NCI-H2196 treated with DMSO at 0.1 percent for 48 hours (cell line): Measurements from ENCODE around the gene IGFBP4.

Experiments
- DNase-seq: peaks from one replicate; lab custom pipeline; 2025; ENCODE audit not compliant: unreplicated experiment; lab: John Stamatoyannopoulos, UW

The IGFBP4 gene

DNA sequence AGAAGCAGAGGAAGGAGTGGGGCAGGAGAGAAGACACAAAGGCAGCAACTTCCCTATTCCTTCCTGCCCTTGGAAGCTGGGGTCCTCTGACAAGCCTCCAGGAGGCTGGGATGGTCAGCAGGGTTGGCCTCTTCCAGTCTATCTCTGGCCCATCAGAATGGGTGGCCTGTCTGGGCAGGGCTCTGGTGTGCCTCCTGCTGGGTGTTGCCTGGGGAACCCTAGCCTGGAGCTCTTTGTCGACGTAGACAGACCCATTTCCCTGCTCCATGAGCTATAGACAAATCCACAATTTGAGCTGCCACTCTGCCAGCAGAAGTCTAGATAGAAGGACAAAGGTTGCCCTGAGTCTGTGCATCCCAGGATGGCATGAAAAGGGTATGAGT is 11.4 kb downstream of the IGFBP4 start:
- DNase-seq: no peak

- DNase-seq: no peak
These were observed 13.2 kb downstream of the IGFBP4 start for GRCh38 chr17:40456396-40456951.

GRCh38 chr17:40457369-40457768 is 14.1 kb downstream of the IGFBP4 start:
- DNase-seq: no peak

DNA sequence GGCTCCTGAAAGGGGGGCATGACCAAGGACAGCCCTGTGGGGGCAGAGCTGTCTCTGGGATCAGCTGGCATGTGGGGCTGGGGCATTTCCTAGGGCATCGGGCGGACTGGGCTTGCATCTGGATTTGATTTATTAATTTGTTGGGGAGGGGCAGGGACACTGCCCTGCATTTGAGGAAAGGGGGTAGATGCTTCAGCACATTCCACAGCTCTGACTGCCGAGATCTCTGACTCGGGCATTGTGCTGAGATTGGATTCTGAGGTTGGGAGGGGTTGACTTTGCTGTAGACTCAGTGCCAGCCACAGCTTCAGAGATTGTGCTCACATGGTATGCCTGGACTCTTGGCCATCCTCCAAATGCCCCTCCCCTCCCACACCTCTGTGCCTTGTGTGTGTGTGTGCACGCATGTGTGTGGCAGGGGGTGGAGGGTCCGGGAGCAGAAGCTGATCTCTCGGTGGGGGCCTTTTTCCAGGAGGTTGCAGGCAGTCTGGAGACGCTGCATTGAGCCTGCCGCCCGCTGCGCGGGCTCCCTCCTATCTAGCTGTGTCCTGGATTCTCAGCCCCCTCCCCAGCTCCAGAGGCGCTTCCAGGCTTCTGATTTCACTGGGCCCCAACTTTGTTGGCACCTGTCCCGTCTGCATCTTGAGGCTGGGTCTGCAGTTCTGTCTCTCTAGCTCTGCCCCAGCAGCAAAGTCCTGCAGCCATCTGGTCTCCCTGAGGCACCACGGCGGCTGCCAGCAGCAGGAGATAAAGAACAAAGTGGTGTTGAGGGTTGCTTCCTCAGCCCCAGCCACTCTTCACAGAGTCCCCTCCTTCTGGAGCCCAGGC is 14.9 kb downstream of the IGFBP4 start:
- DNase-seq: no peak

GRCh38 chr17:40458851-40459482 is 15.7 kb downstream of the IGFBP4 start:
- no peak for DNase-seq

DNA sequence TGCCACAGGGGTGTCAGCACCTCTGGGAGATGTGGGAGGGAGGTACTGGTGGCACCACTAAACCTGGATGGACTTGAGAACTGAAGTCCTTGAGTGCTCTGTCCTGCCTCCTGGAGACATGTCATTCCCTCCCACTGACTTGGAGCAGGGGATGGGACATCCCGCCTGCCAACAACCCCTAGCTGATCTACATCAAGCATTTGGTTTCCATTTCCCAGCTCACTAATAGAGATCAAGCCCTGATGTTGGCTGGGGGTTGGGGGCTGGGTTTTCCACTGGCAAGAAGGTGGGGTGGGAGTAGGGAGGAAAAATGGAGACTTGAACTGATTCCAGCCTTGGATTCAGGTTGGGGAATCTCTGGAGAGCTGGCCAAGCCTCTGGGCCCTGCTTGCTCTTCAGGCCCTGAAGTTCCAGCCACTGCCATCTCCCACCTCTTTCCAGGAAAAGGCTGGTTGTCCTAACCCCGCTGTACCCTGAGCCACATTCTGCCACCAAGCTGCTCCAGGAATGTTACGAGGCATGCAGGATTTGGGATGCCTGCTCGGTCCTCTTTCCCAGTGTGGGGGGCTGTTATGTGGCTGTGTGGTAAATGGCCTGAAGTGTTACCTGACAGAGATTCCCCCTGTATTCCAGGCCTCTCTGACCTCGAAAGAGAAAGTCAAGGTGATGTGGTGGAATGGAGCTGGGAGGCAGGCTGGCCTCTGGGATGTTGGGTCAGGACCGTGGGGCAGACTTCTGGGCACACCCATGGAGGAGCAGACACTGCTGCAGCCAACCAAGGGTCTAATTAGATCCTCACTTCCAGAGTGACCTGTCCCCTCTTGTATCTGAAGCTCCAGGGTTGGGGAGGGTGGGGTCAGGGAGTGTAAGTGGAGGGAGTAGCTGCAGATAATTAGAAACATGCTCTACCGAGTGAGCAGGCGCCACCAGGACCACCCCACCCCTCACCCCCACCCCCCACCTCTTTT is 16.7 kb downstream of the IGFBP4 start:
- no peak for DNase-seq

GRCh38 chr17:40460604-40460967 is 17.3 kb downstream of the IGFBP4 start:
- DNase-seq: no peak

DNA sequence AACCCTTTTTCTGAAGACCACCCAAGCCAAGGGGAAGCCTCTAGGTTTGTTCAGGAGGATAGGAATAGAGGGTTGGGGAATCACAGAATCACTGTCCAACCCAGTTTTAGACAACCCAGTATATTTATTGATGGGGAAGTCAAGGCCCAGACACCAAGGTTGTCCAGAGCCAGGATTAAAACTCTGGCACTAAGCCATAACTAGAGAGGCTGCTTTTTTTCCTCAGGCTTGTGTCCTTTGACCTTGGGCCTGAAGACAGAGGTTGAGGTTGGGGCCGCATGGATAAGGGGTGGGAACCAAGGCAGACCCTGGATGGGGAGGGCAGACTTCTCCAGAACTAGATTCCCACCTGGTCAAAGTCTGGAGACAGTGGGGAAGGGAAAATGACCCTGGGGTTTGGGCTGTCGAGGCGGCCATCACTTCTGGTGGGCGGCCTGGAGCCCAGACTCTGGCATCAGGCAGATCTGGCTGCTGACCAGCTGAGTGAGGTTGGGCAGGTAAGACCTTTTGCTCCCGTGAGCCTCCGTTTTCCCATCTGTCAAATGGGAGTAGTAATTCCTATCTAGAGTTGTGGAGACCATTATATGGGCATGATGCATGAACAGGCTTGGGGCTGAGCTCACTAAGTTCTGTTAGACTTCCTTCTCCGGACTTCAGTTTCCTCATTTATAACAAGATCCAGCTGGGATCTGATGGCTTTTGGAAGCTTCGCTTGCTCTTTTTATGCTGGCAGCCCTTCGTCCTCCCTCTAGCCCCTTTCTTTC is 17.9 kb downstream of the IGFBP4 start:
- no peak for DNase-seq

- no peak for DNase-seq
These were observed 18.6 kb downstream of the IGFBP4 start for GRCh38 chr17:40461732-40462342.

DNA sequence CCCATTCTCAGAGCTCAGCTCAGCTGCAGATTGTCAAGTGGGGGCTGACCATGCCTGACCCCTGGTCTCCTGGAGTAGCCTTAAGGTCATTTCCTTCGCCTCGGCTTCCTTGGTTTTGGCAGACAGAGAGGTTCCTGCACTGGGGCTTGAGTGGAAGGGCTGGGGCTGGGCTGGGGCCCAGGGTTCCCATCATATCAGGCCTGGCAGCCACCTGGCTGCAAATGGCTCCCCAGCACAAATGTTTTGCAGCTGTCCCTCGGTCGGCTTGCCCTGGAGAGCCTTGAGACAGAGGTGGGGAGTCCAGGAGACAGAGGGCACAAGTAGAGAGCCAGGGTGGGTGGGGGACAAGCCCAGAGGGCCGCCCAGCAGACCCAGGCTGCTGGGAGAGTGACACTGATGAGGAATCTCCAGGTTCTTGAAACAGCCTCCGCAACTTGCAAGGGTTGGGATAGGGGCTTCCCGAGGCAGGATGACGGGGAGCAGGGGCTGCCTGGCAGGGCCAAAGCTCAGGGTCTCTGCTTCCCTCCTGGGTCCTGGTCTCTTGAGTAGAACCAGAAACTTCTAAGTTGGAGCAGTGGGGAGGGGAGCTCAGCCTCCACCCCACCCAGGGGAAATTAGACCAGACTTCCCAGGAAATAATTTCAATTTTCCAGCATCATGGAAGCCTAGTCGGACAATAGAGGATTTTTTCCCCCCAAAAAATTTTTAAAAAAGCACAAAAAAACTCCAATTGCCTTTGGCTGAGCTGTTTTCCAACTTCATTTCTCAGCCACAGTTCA is 19.3 kb downstream of the IGFBP4 start:
- no peak for DNase-seq

GRCh38 chr17:40463122-40463550 is 19.9 kb downstream of the IGFBP4 start:
- no peak for DNase-seq

DNA sequence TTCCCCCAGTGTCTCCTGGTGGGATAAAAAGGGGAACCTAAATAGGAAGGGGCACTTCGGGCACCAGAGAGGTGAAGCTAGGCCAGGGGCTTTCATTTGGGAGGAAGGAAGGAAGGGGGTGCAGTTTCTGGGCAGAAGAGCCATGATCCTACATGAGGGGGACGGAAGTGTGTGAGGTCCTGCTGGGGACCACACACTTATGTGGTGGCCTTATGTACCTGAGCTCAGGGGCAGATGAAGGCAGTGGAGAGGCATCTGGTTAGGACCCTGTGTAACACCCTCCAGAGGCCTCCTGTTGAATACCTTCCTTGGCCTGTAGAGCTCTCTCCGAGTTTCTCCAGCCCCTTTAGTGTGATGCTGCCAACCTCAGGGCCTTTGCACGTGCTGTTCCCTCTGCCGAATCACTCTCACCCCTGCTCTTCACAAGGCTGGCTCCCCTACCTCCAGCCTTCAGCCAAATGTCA is 21.2 kb downstream of the IGFBP4 start:
- no peak for DNase-seq

DNA sequence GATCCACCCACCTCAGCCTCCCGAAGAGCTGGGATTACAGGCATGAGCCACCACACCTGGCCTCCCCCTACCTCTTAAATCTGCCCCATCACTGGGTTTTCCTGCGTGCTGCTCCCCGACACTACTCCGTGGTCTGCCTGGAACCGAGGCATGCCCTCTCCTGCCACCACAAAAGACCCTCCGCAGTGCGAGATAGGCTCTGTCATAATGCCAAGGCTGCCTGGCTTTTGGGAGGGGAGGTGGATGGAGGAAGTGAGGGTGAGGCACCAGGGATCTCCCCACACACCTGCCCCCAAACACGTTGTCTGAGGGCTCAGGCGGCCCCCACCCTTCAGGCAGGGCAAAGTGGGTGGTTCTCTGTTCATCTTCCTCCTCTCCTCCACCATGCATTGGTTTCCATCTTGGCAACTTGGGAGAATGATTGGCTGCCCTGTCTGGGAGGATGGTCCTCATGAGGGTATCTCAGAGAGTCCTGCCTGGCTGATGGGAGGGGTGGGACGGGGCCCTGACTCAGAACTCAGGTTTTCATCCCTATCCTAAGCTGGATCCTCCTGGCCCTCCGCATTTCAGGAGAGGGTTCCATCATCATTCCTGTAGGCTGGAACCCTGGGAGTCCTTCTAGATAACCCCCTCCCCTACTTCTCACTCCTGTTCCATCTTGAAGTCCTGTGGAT is 23.2 kb downstream of the IGFBP4 start:
- DNase-seq: no peak

GRCh38 chr17:40467281-40467867 is 24.1 kb downstream of the IGFBP4 start:
- no peak for DNase-seq

GRCh38 chr17:40468560-40468959 is 25.3 kb downstream of the IGFBP4 start:
- DNase-seq: no peak

- no peak for DNase-seq
These were observed 26.8 kb downstream of the IGFBP4 start for GRCh38 chr17:40469805-40470675.
